ENCODE results near the gene KLHL12. TPM values are rescaled to one million over a fixed set of nuclear protein-coding genes. Genes with fewer than 3 reads are reported as not detected.

KLHL12 gene
- total and polyA plus RNA-seq, 2 of the 8 experiments (the other 6 are each of a cell fraction or from before 2014, with no cell fraction given), result 27.2 to 33.3 TPM

GRCh38 chr1:202890392-202890791, 36.6 kb downstream of the KLHL12 start (continued):
- no peak for TF ChIP-seq CHD7 (IDR thresholded peaks at IDR 0.05; ENCODE audit: insufficient replicate concordance, low read length)
- no peak for TF ChIP-seq CTBP2 (IDR thresholded peaks at IDR 0.05; ENCODE audit: borderline replicate concordance, insufficient read depth, insufficient read length, low read length)
- no peak for TF ChIP-seq TBP (IDR thresholded peaks at IDR 0.05; ENCODE audit: low read depth, low read length)
- TF ChIP-seq NRF1 (IDR thresholded peaks at IDR 0.05; ENCODE audit: low read depth, low read length), result no peak
- no peak for TF ChIP-seq HDAC6 (IDR thresholded peaks at IDR 0.05; ENCODE audit: low read depth, low read length)
- no peak for TF ChIP-seq SUZ12 (IDR thresholded peaks at IDR 0.05; ENCODE audit: low read length)
